H9 (cell line): ENCODE measurements around the gene TMPRSS3. TPM values are rescaled to one million over a fixed set of nuclear protein-coding genes. Genes with fewer than 3 reads are reported as not detected.

Experiments used
- DNase-seq: peaks from one replicate; pipeline ENCODE4 v3.0.0-alpha.2; 2017
- H2AFZ ChIP-seq: one replicate; pipeline ENCODE4 v1.6.1; 2013; ENCODE audit warnings: mild to moderate bottlenecking, low read length, control low read depth, moderate library complexity
- H2AK5ac ChIP-seq: 2 replicates; pipeline ENCODE4 v1.6.1; 2013; ENCODE audit warnings: low read length, control low read depth, mixed read lengths; ENCODE audit not compliant: insufficient read length
- H2BK120ac ChIP-seq: one replicate; pipeline ENCODE4 v1.6.1; 2013; ENCODE audit warnings: low read depth, mild to moderate bottlenecking, low read length, control low read depth, inconsistent platforms; ENCODE audit not compliant: poor library complexity, severe bottlenecking
- H2BK12ac ChIP-seq: 2 replicates; pipeline ENCODE4 v1.6.1; 2013; ENCODE audit warnings: low read length, control low read depth, mixed read lengths, low read depth; ENCODE audit not compliant: insufficient read length
- H2BK15ac ChIP-seq: 2 replicates; pipeline ENCODE4 v1.6.1; 2013; ENCODE audit warnings: low read depth, low read length, control low read depth
- H2BK20ac ChIP-seq: one replicate; pipeline ENCODE4 v1.6.1; 2013; ENCODE audit warnings: low read depth, mild to moderate bottlenecking, low read length, control low read depth, inconsistent platforms; ENCODE audit not compliant: poor library complexity, severe bottlenecking
- H2BK5ac ChIP-seq: 2 replicates; pipeline ENCODE4 v1.6.1; 2013; ENCODE audit warnings: low read length, control low read depth, mixed read lengths; ENCODE audit not compliant: insufficient read length
- H3K14ac ChIP-seq: 2 replicates; pipeline ENCODE4 v1.6.1; 2013; ENCODE audit warnings: low read length, control low read depth; ENCODE audit not compliant: insufficient read depth
- H3K18ac ChIP-seq: 2 replicates; pipeline ENCODE4 v1.6.1; 2013; ENCODE audit warnings: low read depth, mild to moderate bottlenecking, mixed read lengths, low read length, control low read depth; ENCODE audit not compliant: insufficient read length
- H3K23ac ChIP-seq: 2 replicates; pipeline ENCODE4 v1.6.1; 2013; ENCODE audit warnings: low read length, control low read depth, mixed read lengths, low read depth; ENCODE audit not compliant: insufficient read length
- H3K23me2 ChIP-seq: 2 replicates; pipeline ENCODE4 v1.6.1; 2013; ENCODE audit warnings: low read depth, mild to moderate bottlenecking, mixed read lengths, low read length, control low read depth; ENCODE audit not compliant: insufficient read length, poor library complexity, severe bottlenecking
- H3K27ac ChIP-seq: 2 replicates; pipeline ENCODE4 v1.5.1; 2013; ENCODE audit warnings: low read length, control low read depth, mixed read lengths, low read depth; ENCODE audit not compliant: insufficient read length
- H3K27me3 ChIP-seq: 2 replicates; pipeline ENCODE4 v1.6.1; 2013; ENCODE audit warnings: low read length, control low read depth, inconsistent platforms; ENCODE audit not compliant: insufficient read depth
- H3K4ac ChIP-seq: 2 replicates; pipeline ENCODE4 v1.6.1; 2013; ENCODE audit warnings: low read depth, mild to moderate bottlenecking, control low read depth, inconsistent platforms, low read length, moderate library complexity
- H3K4me1 ChIP-seq: 2 replicates; pipeline ENCODE4 v1.6.1; 2013; ENCODE audit warnings: low read length, control low read depth, inconsistent platforms; ENCODE audit not compliant: insufficient read depth
- H3K4me2 ChIP-seq: 2 replicates; pipeline ENCODE4 v1.6.1; 2013; ENCODE audit warnings: low read length, control low read depth, mixed read lengths; ENCODE audit not compliant: insufficient read length, insufficient read depth
- H3K56ac ChIP-seq: 2 replicates; pipeline ENCODE4 v1.6.1; 2013; ENCODE audit warnings: low read depth, mild to moderate bottlenecking, mixed read lengths, low read length, control low read depth; ENCODE audit not compliant: insufficient read length
- H3K79me1 ChIP-seq: 2 replicates; pipeline ENCODE4 v1.6.1; 2013; ENCODE audit warnings: low read depth, mild to moderate bottlenecking, moderate library complexity, low read length, control low read depth, inconsistent platforms; ENCODE audit not compliant: insufficient read depth, poor library complexity, severe bottlenecking
- H3K79me2 ChIP-seq: 2 replicates; pipeline ENCODE4 v1.6.1; 2013; ENCODE audit warnings: low read length, control low read depth, inconsistent platforms; ENCODE audit not compliant: insufficient read depth
- H3K9ac ChIP-seq: 2 replicates; pipeline ENCODE4 v1.6.1; 2013; ENCODE audit warnings: low read length, control low read depth, mixed read lengths; ENCODE audit not compliant: insufficient read length; ENCODE audit errors: extremely low read depth
- H3K9me3 ChIP-seq: one replicate; pipeline ENCODE4 v1.6.1; 2013; ENCODE audit warnings: low read depth, low read length, inconsistent platforms; ENCODE audit not compliant: control insufficient read depth
- H3T11ph ChIP-seq: one replicate; pipeline ENCODE4 v1.6.1; 2013; ENCODE audit warnings: mild to moderate bottlenecking, low read length, control low read depth, inconsistent platforms
- H4K20me1 ChIP-seq: one replicate; pipeline ENCODE4 v1.6.1; 2013; ENCODE audit not compliant: control insufficient read depth, insufficient read length, insufficient read depth
- H4K5ac ChIP-seq: 2 replicates; pipeline ENCODE4 v1.6.1; 2013; ENCODE audit warnings: low read depth, mild to moderate bottlenecking, mixed read lengths, low read length, control low read depth; ENCODE audit not compliant: insufficient read length
- H4K8ac ChIP-seq: replicated peaks from 2 replicates; pipeline ENCODE4 v1.6.1; 2013; ENCODE audit warnings: low read length, control low read depth, mixed read lengths, low read depth; ENCODE audit not compliant: insufficient read length
- H4K91ac ChIP-seq: 2 replicates; pipeline ENCODE4 v1.6.1; 2013; ENCODE audit warnings: low read depth, mild to moderate bottlenecking, moderate library complexity, mixed read lengths, low read length, control low read depth; ENCODE audit not compliant: insufficient read length
- H3K27ac Mint-ChIP-seq, 3 experiments: 2 replicates in 2 of 3; 3 replicates in 1 of 3; pipeline ENCODE4 v1.8.0; 2020 to 2021; ENCODE audit warnings: mixed read lengths in 3 of 3, mild to moderate bottlenecking in 1 of 3, moderate library complexity in 1 of 3
- H3K27me3 Mint-ChIP-seq: 2 replicates; pipeline ENCODE4 v1.8.0; 2021; ENCODE audit warnings: low read depth, mild to moderate bottlenecking, moderate library complexity, mixed read lengths
- H3K36me3 Mint-ChIP-seq, 3 experiments: 2 replicates in 2 of 3; 3 replicates in 1 of 3; pipeline ENCODE4 v1.8.0; 2020 to 2021; ENCODE audit warnings: low read depth in 3 of 3, mixed read lengths in 3 of 3; ENCODE audit not compliant: insufficient read depth in 1 of 3
- H3K4me1 Mint-ChIP-seq, 2 experiments: 2 replicates each; pipeline ENCODE4 v1.8.0; 2020; ENCODE audit warnings: mixed read lengths in 2 of 2
- H3K4me3 Mint-ChIP-seq, 2 experiments: 2 replicates in 1 of 2; 3 replicates in 1 of 2; pipeline ENCODE4 v1.8.0; 2020 to 2021; ENCODE audit warnings: mild to moderate bottlenecking in 2 of 2, mixed read lengths in 2 of 2, moderate library complexity in 1 of 2
- H3K9me3 Mint-ChIP-seq, 2 experiments: 2 replicates in 1 of 2; 3 replicates in 1 of 2; pipeline ENCODE4 v1.8.0; 2020; ENCODE audit warnings: mild to moderate bottlenecking in 2 of 2, mixed read lengths in 2 of 2, moderate library complexity in 1 of 2
- CTCF ChIP-seq: fragments of 200-600 bp; sonication (generic); conservative IDR thresholded peaks from 3 replicates; pipeline ENCODE4 v1.8.0; 2021; ENCODE audit warnings: antibody characterized with exemption, mild to moderate bottlenecking
- WGBS: extraction: QIAGEN DNeasy Blood & Tissue Kit; methylation state at CpG from one replicate; pipeline ENCODE4 v1.1.7; 2013; ENCODE audit warnings: missing lambda C conversion rate, low lambda C conversion rate, mixed read lengths; ENCODE audit not compliant: insufficient read length; ENCODE audit errors: extremely low coverage; 5-methylcytosine and 5-hydroxymethylcytosine counted together
- total RNA-seq: library from RNA; stranded (reverse); gene quantifications from 2 replicates; pipeline ENCODE4 v1.2.1, GENCODE V29; 2021

Gene TMPRSS3
- total RNA-seq, 1 experiment from 2014 or later = 0.31 TPM

DNA sequence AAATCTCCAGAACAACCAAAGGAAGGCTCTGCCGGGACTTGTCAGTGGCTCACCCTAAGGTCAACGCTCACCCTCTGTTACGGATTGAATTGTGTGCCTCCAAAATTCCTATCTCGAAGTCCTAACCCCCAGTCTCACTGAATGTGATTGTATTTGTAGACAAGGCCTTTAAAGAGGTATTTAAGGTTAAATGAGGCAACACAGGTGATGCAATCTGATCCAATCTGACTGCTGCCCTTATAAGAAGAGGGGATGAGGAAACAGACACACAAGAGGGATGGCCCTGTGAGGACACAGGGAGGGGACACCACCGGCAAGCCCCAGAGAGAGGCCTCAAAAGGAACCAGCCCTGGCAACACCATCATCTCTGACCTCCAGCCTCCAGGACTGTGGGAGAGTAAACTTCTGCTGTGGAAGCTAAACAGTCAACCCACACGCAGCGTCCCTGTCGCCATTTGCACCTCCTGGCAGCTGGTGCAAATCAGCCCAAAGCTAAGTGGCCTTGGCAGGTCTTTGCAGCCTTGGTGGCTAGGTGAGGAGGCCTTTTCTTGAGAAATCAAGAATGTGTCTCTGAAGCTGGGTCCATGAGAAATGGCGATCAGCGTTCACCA is 32.1 kb upstream of the TMPRSS3 start:
- Histone ChIP-seq H2BK20ac (no peak overlapping the region), H3K23me2 (no peaks in the 10 kb centered on the region), H2BK5ac (no peak overlapping the region), H3K27ac (no peak overlapping the region), H2BK120ac (no peak overlapping the region), H3K79me2 (no peaks in the 10 kb centered on the region), H2BK12ac (no peak overlapping the region), H4K91ac (no peak overlapping the region), H4K8ac (no peak overlapping the region), H3K9ac (no peak overlapping the region), H3K56ac (no peak overlapping the region), H3K23ac (no peak overlapping the region), H3K9me3 (no peaks in the 10 kb centered on the region), H3K4me2 (no peak overlapping the region), H2AFZ (no peak overlapping the region), H3K4me1 (no peaks in the 10 kb centered on the region), H3K27me3 (no peaks in the 10 kb centered on the region), H4K20me1 (no peaks in the 10 kb centered on the region), H3K18ac (no peak overlapping the region), H3K79me1 (no peaks in the 10 kb centered on the region), H3K4ac (no peak overlapping the region), H3T11ph (no peak overlapping the region), H3K14ac (no peak overlapping the region), H4K5ac (no peak overlapping the region), H2BK15ac (no peak overlapping the region), H2AK5ac (no peak overlapping the region)
- no peak for DNase-seq
- Mint-ChIP-seq H3K9me3 (peaks cover 7 to 9% of the 10 kb centered on the region in 2 experiments; a peak in 3 of 5 replicates), H3K4me3 (no peak overlapping the region), H3K27me3 (peaks cover 39% of the 10 kb centered on the region), H3K36me3 (no peaks in the 10 kb centered on the region), H3K4me1 (no peaks in the 10 kb centered on the region), H3K27ac (no peak overlapping the region)
- TF ChIP-seq CTCF = no peak
- WGBS = no CpG with 5 or more reads among the region's 10 CpGs
